H1 (cell line): Measurements from ENCODE around the gene CHST11. TPM values are rescaled to one million over a fixed set of nuclear protein-coding genes. Genes with fewer than 3 reads are reported as not detected.

Experiments
- CTBP2 ChIP-seq: IDR thresholded peaks from 2 replicates; pipeline ENCODE4 v1.7.0; 2011; ENCODE audit warnings: borderline replicate concordance, mild to moderate bottlenecking, moderate library complexity, mixed read lengths, low read length; ENCODE audit not compliant: insufficient read depth, insufficient read length
- EGR1 ChIP-seq: IDR thresholded peaks from 2 replicates; pipeline ENCODE4 v1.6.1; 2011; ENCODE audit warnings: low read depth, low read length, borderline replicate concordance
- GTF2F1 ChIP-seq: IDR thresholded peaks from 2 replicates; pipeline ENCODE4 v1.6.1; 2012; ENCODE audit warnings: low read depth, low read length, improper control_type of control experiment, borderline replicate concordance
- KDM5A ChIP-seq: fragments of 200-600 bp; IDR thresholded peaks from 2 replicates; pipeline ENCODE4 v1.7.1; 2012; ENCODE audit warnings: mild to moderate bottlenecking, low read length, inconsistent platforms, mixed read lengths
- NRF1 ChIP-seq: IDR thresholded peaks from 2 replicates; pipeline ENCODE4 v1.6.1; 2011; ENCODE audit warnings: mild to moderate bottlenecking, low read depth, low read length, improper control_type of control experiment
- SIRT6 ChIP-seq: IDR thresholded peaks from one replicate; pipeline ENCODE4 v1.7.1; 2012; ENCODE audit warnings: low read length, inconsistent platforms
- SIX5 ChIP-seq: IDR thresholded peaks from 2 replicates; pipeline ENCODE4 v1.6.1; 2011; ENCODE audit warnings: mild to moderate bottlenecking, low read depth, low read length
- SP2 ChIP-seq: IDR thresholded peaks from 2 replicates; pipeline ENCODE4 v1.6.1; 2012; ENCODE audit warnings: mild to moderate bottlenecking, low read length, inconsistent platforms
- polyA plus RNA-seq, 7 experiments: library from polyadenylated mRNA; depleted of rRNA in 3 of 7; stranded (reverse) in 5 of 7; unstranded in 2 of 7; fragments of >200 nt in 5 of 7; fragments of 200-250 nt in 2 of 7; gene quantifications; 1 replicate in 5 of 7; 2 replicates in 1 of 7; 4 replicates in 1 of 7; pipeline versions ENCODE4 v1.2.1 to v1.2.3, GENCODE V29; 2011 to 2013; ENCODE audit warnings: missing spikeins in 2 of 7, mixed read lengths in 2 of 7
- total RNA-seq: library from RNA; stranded (reverse); fragmentation: NEBNext Ultra II Directional; extraction: Animal tissue kit (Norgen Biotek cat#: 25700); gene quantifications from 2 replicates; pipeline ENCODE4 v1.2.1, GENCODE V29; 2021
- TF ChIP-seq, protein P1 (sequence below): IDR thresholded peaks from 2 replicates; pipeline ENCODE4 v1.6.1; 2011; ENCODE audit warnings: low read length, improper control_type of control experiment

Gene CHST11
- total and polyA plus RNA-seq, 2 of the 8 experiments (the other 6 are each of a cell fraction or from before 2014, with no cell fraction given), result 14.4 to 20.8 TPM

DNA sequence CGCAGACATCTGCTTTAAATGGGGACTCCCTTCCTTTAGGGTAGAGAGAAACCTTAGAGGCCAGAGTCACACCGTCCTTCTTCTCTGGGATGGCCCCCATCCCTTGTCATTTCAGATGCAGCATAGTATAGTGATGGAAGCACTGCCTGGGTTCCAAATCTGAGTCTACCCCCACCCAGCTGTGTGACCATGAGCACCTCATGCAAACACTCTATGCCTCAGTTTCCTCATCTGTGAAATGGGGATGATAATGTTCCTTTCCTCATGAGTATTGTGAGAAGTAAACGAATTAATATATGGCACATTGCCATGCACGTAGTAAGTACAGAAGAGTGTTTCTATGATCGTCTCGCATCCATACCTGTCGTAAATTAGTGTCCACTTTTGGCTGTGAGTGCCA, 259.4 kb downstream of the CHST11 start (continued):
- no peak for TF ChIP-seq SIX5
- no peak for TF ChIP-seq SIRT6
- no peak for TF ChIP-seq KDM5A
- TF ChIP-seq EGR1, result no peak
- no peak for TF ChIP-seq CTBP2
- TF ChIP-seq NRF1, result no peak
- no peak for TF ChIP-seq GTF2F1
- TF ChIP-seq SP2, result no peak
- TF ChIP-seq, protein P1, sequence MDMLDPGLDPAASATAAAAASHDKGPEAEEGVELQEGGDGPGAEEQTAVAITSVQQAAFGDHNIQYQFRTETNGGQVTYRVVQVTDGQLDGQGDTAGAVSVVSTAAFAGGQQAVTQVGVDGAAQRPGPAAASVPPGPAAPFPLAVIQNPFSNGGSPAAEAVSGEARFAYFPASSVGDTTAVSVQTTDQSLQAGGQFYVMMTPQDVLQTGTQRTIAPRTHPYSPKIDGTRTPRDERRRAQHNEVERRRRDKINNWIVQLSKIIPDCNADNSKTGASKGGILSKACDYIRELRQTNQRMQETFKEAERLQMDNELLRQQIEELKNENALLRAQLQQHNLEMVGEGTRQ, result no peak
